ENCODE measurements around the gene DDIT4.
"Not testable (repeated sequence)": the region's sequence is repeated elsewhere in the genome, so short reads cannot be mapped to it uniquely, and the experiment has no call there.

DDIT4 gene

DNA sequence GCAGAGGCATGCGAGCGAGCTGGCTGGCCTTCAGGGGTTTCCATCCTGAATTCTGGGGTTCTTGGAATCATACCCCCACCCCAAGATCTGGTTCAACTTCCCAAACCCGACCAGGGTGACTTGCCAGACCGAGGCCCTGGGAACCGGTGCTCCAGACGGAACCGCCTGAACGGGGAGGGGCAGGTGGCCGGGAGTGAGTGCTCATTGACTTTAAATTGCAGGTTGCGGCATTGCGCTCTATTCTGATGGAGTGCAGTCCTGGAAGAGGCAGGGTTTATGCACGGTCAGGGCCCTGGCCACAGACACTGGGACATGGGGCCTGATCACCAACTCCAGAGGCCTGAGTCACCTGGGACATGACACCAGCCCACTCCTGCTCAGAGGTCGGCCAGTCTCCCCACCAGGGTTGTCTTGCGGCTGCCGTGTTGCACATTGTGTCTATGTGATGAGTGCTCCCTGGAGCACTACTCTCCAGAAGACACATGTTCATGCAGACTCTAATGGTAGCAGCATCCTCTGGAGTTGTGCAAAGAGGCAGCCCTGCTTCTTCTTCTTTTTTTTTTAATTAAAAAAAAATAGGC is 5.8 kb upstream of the DDIT4 start:
- no peak for DNase-seq (ENCODE audit: low read depth in 2 of 2)

GRCh38 chr10:72268475-72269200 is 5.1 kb upstream of the DDIT4 start:
- not testable (repeated sequence) for DNase-seq (ENCODE audit: low read depth in 2 of 2)

- DNase-seq (ENCODE audit: low read depth in 2 of 2): no peak
Observed at GRCh38 chr10:72270607-72271281, 3.0 kb upstream of the DDIT4 start.

DNA sequence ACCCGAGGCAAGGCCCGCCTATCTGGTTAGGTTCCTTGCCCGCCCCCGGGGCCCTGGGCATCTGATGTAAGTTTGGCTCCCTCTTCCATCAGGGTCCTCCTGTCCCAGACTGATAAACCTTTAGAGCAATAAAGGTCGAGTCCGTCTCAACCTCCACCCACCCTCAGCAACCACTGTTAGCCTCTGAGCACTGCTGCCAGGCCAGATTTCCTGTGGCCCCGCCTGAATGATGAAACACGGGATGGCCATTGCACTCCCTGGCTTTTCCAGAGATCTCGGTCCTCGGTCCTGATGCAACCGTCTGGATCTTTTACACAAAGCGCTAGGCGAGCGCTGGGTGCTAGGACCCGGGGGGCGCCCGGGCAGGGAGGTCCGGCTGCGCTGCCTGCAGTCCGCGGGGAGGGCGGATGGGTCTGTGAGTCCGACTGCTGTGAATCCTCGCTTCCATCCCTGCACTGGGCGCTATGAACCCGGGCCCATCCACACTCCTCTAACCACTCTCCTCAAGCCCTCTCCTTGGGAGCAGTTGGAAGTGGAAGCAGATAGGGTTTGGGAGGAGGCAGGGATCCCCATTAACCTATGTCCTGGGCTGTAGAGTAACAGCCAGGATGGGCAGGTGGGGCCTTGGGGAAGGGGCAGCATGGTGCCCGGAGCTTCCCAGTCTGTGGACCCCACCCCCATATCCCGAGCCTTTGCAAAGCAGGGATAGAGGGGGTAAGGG is 875 bp upstream of the DDIT4 start:
- DNase-seq (ENCODE audit: low read depth in 2 of 2): no peak

GRCh38 chr10:72274213-72274729 is 547 bp downstream of the DDIT4 start:
- DNase-seq (ENCODE audit: low read depth in 2 of 2): no peak

DNA sequence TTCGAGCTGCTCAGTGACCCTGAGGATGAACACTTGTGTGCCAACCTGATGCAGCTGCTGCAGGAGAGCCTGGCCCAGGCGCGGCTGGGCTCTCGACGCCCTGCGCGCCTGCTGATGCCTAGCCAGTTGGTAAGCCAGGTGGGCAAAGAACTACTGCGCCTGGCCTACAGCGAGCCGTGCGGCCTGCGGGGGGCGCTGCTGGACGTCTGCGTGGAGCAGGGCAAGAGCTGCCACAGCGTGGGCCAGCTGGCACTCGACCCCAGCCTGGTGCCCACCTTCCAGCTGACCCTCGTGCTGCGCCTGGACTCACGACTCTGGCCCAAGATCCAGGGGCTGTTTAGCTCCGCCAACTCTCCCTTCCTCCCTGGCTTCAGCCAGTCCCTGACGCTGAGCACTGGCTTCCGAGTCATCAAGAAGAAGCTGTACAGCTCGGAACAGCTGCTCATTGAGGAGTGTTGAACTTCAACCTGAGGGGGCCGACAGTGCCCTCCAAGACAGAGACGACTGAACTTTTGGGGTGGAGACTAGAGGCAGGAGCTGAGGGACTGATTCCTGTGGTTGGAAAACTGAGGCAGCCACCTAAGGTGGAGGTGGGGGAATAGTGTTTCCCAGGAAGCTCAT is 1.1 kb downstream of the DDIT4 start:
- DNase-seq (ENCODE audit: low read depth in 2 of 2): peak in 1 of 2 donors; percentile 55

DNA sequence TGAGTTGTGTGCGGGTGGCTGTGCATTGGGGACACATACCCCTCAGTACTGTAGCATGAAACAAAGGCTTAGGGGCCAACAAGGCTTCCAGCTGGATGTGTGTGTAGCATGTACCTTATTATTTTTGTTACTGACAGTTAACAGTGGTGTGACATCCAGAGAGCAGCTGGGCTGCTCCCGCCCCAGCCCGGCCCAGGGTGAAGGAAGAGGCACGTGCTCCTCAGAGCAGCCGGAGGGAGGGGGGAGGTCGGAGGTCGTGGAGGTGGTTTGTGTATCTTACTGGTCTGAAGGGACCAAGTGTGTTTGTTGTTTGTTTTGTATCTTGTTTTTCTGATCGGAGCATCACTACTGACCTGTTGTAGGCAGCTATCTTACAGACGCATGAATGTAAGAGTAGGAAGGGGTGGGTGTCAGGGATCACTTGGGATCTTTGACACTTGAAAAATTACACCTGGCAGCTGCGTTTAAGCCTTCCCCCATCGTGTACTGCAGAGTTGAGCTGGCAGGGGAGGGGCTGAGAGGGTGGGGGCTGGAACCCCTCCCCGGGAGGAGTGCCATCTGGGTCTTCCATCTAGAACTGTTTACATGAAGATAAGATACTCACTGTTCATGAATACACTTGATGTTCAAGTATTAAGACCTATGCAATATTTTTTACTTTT is 1.8 kb downstream of the DDIT4 start:
- no peak for DNase-seq (ENCODE audit: low read depth in 2 of 2)

- DNase-seq (ENCODE audit: low read depth in 2 of 2): no peak
Observed at GRCh38 chr10:72276013-72276387, 2.3 kb downstream of the DDIT4 start.

GRCh38 chr10:72276421-72277339 is 3.0 kb downstream of the DDIT4 start:
- DNase-seq (ENCODE audit: low read depth in 2 of 2): no peak

DNA sequence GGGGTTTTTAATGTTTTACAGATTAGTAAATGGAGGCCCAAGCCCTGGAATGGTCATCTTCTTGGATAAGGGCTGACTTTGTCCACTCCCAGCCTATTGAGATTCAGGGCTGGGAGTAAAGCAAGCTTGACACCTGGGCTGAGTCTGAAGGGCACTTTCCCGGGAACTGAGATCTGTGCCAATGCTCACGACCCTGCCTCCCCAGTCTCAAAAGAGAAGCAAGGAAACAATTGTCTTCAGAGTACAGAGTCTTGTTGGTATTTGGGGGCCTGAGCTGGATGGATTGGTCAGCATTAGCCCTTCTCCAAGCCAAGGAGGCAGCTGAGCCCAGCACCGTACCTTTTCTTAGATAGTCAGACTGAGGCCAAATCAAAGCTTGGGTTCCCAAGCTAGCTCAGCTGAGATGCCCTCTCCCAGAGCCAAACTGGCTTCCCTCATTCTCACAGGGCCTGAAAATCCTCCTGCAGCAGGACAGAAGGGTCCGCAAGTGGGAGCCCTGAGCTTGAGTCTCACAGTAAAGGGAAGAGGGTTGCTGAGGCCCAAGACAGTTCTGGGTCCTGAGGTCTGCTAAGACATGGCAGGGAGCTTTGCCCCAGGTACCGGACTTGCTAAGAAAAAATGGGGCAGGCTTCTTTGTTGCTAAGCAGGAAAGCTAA is 3.7 kb downstream of the DDIT4 start:
- DNase-seq (ENCODE audit: low read depth in 2 of 2): no peak

- no peak for DNase-seq (ENCODE audit: low read depth in 2 of 2)
Observed at GRCh38 chr10:72277996-72278667, 4.4 kb downstream of the DDIT4 start.

DNA sequence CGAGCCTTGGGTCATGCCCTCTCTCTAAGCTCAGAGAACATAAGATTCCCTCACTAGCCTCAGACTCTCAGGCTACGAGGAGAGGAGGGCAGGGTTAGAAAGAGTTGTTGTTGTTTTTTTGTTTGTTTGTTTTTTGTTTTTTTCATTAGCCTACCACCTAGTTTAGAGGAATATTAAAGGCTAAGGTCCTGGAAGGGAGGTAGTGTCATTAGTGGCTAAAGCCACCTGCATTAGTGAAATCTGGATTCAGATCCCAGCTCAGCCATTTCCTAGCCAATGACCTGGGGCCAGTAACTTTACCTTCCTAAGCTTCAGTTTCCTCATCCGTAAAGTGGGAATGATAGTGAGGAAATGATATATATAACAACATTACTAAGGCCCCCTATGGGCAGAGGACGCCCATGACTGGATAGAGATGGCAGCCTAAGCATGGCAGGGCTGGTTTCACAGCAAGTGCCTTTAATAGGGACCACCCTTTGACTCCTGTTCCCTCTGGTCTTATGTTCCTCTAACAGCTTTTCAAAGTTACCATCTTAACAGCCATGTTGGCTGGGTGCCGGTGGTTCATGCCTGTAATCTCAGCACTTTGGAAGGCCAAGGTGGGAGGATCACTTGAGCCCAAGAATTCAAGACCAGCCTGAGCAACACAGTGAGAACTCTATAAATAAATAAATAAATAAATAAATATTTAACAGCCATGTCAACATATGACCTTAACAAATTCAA is 5.1 kb downstream of the DDIT4 start:
- no peak for DNase-seq (ENCODE audit: low read depth in 2 of 2)

GRCh38 chr10:72279587-72279986 is 5.9 kb downstream of the DDIT4 start:
- DNase-seq (ENCODE audit: low read depth in 2 of 2): not testable (repeated sequence)

- DNase-seq (ENCODE audit: low read depth in 2 of 2): no peak
Observed at GRCh38 chr10:72283131-72283530, 9.4 kb downstream of the DDIT4 start.

DNA sequence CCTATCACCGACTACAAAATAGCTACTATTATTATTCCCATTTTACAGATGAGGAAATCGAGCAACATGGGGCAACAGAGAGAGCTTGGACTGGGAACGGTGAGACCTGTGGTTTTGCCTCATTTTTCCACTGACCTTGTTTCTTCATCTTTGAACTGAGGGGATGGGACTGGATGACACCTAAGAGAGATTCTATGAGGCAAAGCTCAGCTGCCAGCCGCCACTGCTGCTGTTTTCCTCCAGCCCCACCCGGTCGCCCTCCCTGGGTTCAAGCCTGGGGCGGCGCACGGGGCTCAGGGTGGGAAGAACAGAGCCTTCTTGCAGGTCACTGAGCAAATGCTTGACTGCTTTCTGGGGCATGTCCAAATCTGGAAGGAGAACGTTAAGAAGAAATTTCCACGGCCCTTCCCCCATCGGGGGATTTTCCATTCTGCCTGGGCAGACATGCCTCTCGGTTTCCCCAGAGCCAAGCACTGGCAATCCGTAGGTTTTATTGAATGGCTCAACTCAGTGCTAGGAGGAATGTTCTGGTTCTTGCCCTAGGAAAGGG is 12.3 kb downstream of the DDIT4 start:
- no peak for DNase-seq (ENCODE audit: low read depth in 2 of 2)

DNA sequence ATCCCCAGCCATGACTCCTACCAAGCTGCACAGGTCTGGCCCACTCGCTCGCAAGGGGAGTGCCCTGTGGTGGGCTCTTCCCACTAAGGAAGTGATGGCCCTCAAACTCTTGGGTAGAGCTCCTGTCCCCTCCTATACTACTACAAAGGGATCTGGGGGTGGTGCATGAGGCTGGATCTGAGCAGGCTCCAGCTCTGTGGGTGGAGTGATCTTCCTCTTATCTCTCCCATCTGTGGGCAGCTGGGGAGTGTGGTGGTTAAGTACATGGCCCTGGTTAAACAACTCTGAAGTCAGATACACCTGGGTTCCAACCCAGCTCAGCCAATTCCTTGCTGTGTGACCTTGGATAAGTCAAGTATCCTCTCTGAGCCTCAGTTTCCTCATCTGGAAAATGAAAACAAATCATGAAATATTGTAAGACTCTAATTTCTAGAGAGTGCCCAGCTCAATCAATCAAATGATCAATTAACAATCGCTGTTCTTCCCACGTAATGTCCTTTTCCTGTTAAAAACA is 17.4 kb downstream of the DDIT4 start:
- DNase-seq (ENCODE audit: low read depth in 2 of 2): no peak

- no peak for DNase-seq (ENCODE audit: low read depth in 2 of 2)
Observed at GRCh38 chr10:72292223-72292691, 18.5 kb downstream of the DDIT4 start.
